ENCODE measurements around the gene EXOG.

DNA sequence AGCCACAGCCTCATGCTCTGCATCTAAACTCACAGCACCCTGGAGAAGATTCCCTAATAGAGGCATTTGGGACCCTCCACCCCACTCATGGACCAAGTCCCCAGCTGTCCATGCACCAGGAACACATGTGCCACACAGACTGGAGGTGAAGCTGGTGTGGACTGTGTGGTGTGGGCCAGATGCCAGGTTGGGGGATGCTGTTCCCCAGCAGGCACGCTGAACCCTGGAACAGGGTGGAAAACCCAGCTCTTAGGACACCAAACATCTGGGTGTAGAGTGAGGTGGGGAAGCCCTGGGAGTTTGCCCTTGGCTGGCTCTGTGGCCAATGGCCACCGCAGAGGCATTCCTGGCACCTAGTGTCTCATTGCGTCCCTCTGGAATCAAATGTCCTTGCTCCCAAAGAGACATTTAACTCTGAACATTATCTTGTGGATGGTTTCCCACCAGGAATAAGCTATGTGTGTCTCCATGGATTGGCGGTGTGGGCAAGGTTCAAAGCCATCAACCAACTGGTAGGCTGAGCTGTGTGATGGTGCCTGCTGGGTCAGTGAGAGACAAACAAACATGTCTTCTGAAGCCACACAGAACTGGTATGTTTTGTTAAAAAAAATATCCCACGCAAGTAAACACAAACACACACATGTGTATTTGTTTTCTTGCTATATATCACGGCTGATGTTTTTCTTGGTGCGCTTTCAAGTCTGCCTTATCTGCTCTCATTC is 65.0 kb downstream of the EXOG start:
- TF ChIP-seq, protein P1, sequence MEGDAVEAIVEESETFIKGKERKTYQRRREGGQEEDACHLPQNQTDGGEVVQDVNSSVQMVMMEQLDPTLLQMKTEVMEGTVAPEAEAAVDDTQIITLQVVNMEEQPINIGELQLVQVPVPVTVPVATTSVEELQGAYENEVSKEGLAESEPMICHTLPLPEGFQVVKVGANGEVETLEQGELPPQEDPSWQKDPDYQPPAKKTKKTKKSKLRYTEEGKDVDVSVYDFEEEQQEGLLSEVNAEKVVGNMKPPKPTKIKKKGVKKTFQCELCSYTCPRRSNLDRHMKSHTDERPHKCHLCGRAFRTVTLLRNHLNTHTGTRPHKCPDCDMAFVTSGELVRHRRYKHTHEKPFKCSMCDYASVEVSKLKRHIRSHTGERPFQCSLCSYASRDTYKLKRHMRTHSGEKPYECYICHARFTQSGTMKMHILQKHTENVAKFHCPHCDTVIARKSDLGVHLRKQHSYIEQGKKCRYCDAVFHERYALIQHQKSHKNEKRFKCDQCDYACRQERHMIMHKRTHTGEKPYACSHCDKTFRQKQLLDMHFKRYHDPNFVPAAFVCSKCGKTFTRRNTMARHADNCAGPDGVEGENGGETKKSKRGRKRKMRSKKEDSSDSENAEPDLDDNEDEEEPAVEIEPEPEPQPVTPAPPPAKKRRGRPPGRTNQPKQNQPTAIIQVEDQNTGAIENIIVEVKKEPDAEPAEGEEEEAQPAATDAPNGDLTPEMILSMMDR (IDR thresholded peaks at IDR 0.05; ENCODE audit: insufficient read depth, low read length, poor library complexity, severe bottlenecking) = no peak
- no peak for TF ChIP-seq EZH2phosphoT487 (conservative IDR thresholded peaks at IDR 0.05; ENCODE audit: low read length)

All from SU-DHL-6 (cell line).